ENCODE results near the gene BHLHE40. TPM values are rescaled to one million over a fixed set of nuclear protein-coding genes. Genes with fewer than 3 reads are reported as not detected.

BHLHE40 gene
- total RNA-seq (40.3 and 57.4 TPM in 2 replicates), polyA plus RNA-seq (31.9 and 57.9 TPM in 2 replicates), polyA minus RNA-seq (50.2 and 58.1 TPM in 2 replicates), Bru-seq, nascent RNA (percentile 97 among the genes with signal in this experiment), BruChase-seq, experiment 1, labeled RNA remaining after a 6-hour chase (percentile 87 among the genes with signal in this experiment), BruChase-seq, experiment 2, labeled RNA remaining after a 2-hour chase (percentile 96 among the genes with signal in this experiment)
- 40.4 and 45.0 TPM in 2 replicates for polyA plus RNA-seq (2011; cell fraction: cytosol; rRNA removed)
- 232 and 244 TPM in 2 replicates for polyA plus RNA-seq (2011; cell fraction: nucleus; rRNA removed)
- polyA plus RNA-seq (2012): 77.7 and 85.4 TPM in 2 replicates
- polyA minus RNA-seq (2011; cell fraction: cytosol; rRNA and poly(A)+ RNA removed): 14.3 TPM
- polyA minus RNA-seq (2011; cell fraction: nucleus; rRNA and poly(A)+ RNA removed): 117 and 162 TPM in 2 replicates
- long read RNA-seq, transcript BHLHE40-201 (5 exons, 3,473 nt): major isoform, 75 of 120 reads
- long read RNA-seq, partial matches to known transcripts: 10 of 120 reads
- long read RNA-seq, other reads (novel, unspliced or antisense): 32 of 120 reads

DNA sequence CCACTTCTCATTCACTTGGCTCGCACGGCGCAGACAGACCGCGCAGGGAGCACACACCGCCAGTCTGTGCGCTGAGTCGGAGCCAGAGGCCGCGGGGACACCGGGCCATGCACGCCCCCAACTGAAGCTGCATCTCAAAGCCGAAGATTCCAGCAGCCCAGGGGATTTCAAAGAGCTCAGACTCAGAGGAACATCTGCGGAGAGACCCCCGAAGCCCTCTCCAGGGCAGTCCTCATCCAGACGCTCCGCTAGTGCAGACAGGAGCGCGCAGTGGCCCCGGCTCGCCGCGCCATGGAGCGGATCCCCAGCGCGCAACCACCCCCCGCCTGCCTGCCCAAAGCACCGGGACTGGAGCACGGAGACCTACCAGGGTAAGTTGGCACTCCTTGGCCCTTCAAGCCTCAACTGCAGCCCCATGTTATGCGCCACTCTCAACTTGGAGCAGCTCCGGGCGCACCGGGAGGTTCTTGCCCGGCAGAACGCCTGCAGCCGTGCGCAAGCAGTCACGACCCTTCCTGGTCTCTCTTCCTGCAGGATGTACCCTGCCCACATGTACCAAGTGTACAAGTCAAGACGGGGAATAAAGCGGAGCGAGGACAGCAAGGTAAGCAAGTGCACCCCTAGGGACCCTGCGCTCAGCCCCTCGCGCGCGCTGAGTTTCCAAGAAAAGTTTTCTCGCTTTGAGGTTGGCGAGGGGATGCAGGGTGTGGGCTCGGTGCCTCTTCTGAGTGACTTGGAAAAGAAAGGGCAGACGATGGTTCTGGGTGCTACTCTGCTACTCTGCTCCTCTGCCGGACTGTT is at the start of gene BHLHE40:
TSS of gene BHLHE40 (plus strand) at position 10 of the 801 bp plus-strand sequence. CDS start at position 292, 282 bp downstream.
- H3K27me3 ChIP-seq (ENCODE audit: control insufficient read depth in 2 of 2, insufficient read depth in 2 of 2, low read length in 2 of 2): no peaks in the 10 kb centered on the region
- H3K9me3 ChIP-seq (replicated peaks; ENCODE audit: control insufficient read depth, insufficient read depth, low read length): no peaks in the 10 kb centered on the region
- DNase-seq (ENCODE audit: low read depth, low spot score): peak; percentile 56
- H3K9me1 ChIP-seq (replicated peaks; ENCODE audit: control insufficient read depth, extremely low read depth, insufficient read depth, low read length): no peaks in the 10 kb centered on the region
- no peaks in the 10 kb centered on the region for H4K20me1 ChIP-seq (replicated peaks; ENCODE audit: control insufficient read depth, extremely low read depth, insufficient read depth, low read length)
- dilution Hi-C loops (cut with MboI; ENCODE audit: extremely low pct_ligation_motif_present, low sequenced_read_pairs): no loop called here
- POLR2A ChIA-PET: interaction anchor here (0.6 to 1.9 kb wide), 11 partner anchors 37 to 268 kb away, joined by 3 to 8 read pairs (median 4); no protein-coding TSS in a partner anchor
- FAIRE-seq: no peak
- peak within 1 kb of the TSS; percentile 99 for H3K9ac ChIP-seq (replicated peaks; ENCODE audit: extremely low read depth, insufficient read depth, low read length)
- peak within 1 kb of the TSS; percentile 42 to 79 (median 65) for H3K4me3 ChIP-seq (replicated peaks in 1 of 3; ENCODE audit: insufficient read depth in 1 of 3, low read depth in 1 of 3, low read length in 3 of 3)
- H3K4me2 ChIP-seq (ENCODE audit: insufficient read depth, low read length): peak within 1 kb of the TSS; percentile 82
- TF ChIP-seq CTCF (IDR thresholded peaks at IDR 0.05; ENCODE audit: extremely low read depth in 1 of 2, insufficient read depth in 1 of 2, low read depth in 1 of 2, low read length in 2 of 2) (no peak), EZH2 (IDR thresholded peaks at IDR 0.05; ENCODE audit: borderline replicate concordance, low read depth, low read length, severe bottlenecking) (no peak), FOS (IDR thresholded peaks at IDR 0.05; ENCODE audit: borderline replicate concordance, insufficient read depth, low read length) (no peak), MAX (IDR thresholded peaks at IDR 0.05; ENCODE audit: insufficient read depth, insufficient read length) (no peak), MYC (IDR thresholded peaks at IDR 0.05; ENCODE audit: low read depth, low read length) (no peak), POLR2AphosphoS5 (IDR thresholded peaks at IDR 0.05; ENCODE audit: insufficient read depth, low read depth, low read length) (peak; percentile 78), POLR2A (IDR thresholded peaks at IDR 0.05; ENCODE audit: low read depth, low read length) (peak; percentile 79), JUN (IDR thresholded peaks at IDR 0.05; ENCODE audit: borderline replicate concordance, insufficient read depth, insufficient read length, low read depth) (no peak), GATA2 (IDR thresholded peaks at IDR 0.05; ENCODE audit: insufficient read depth, insufficient read length, low read depth, low read length) (no peak)
- H3K36me3 ChIP-seq (ENCODE audit: control insufficient read depth in 2 of 2, extremely low read depth in 1 of 2, insufficient read depth in 2 of 2, low read length in 2 of 2): peaks cover 4 to 8% of the 10 kb centered on the region in 2 experiments
- peaks cover 52% of the 10 kb centered on the region for H3K79me2 ChIP-seq (ENCODE audit: control insufficient read depth, insufficient read depth, low read length)
- H2AFZ ChIP-seq (ENCODE audit: low read depth, low read length): no peak within 1 kb of the TSS
- peaks cover 55% of the 10 kb centered on the region for H3K4me1 ChIP-seq (ENCODE audit: control insufficient read depth, extremely low read depth, insufficient read depth, low read length)
- intact Hi-C loops (cut with micrococcal nuclease): loop anchor here (1.0 to 5.0 kb wide), 5 partner anchors 143 to 627 kb away; partner anchors contain the start of genes ARL8B, EDEM1 and ITPR1
- BruUV-seq (replicated peaks): TSS peak; percentile 45
- CTCF ChIA-PET: interaction anchor here (0.7 to 13.6 kb wide), 33 partner anchors 15 to 323 kb away, joined by 3 to 327 read pairs (median 4); no protein-coding TSS in a partner anchor
- H3K27ac ChIP-seq (ENCODE audit: insufficient read depth, low read depth, low read length): peak within 1 kb of the TSS; percentile 98
